Urothelium cell line (cell line): ENCODE data around the gene ZNF365.
"Not testable (repeated sequence)": the region's sequence is repeated elsewhere in the genome, so short reads cannot be mapped to it uniquely, and the experiment has no call there.

Source experiments
- DNase-seq: peaks from one replicate; pipeline ENCODE4 v3.0.0; 2011; ENCODE audit warnings: low spot score, mixed read lengths
- FAIRE-seq: peaks from 2 replicates; lab custom pipeline; 2011; peaks lifted over from hg19 to GRCh38; lab: Jason Lieb, UNC

The ZNF365 gene

GRCh38 chr10:62410528-62410927 lies 36.4 kb downstream of the ZNF365 start:
- not testable (repeated sequence) for DNase-seq, FAIRE-seq

DNA sequence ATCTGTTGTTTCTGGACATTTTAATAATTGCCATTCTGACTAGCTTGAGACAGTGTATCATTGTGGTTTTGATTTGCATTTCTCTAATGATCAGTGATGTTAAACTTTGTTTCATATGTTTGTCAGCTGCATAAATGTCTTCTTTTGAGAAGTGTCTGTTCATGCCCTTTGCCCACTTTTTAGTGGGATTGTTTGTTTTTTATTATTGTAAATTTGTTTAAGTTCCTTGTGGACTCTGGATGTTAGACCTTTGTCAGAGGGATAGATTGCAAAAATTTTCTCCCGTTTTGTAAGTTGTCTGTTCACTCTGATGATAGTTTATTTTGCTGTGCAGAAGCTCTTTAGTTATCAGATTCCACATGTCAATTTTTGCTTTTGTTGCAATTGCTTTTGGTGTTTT lies 36.8 kb downstream of the ZNF365 start:
- not testable (repeated sequence) for DNase-seq
- FAIRE-seq = peak; percentile 68

GRCh38 chr10:62413048-62413447 lies 38.9 kb downstream of the ZNF365 start:
- DNase-seq = no peak
- peak; percentile 35 for FAIRE-seq

DNA sequence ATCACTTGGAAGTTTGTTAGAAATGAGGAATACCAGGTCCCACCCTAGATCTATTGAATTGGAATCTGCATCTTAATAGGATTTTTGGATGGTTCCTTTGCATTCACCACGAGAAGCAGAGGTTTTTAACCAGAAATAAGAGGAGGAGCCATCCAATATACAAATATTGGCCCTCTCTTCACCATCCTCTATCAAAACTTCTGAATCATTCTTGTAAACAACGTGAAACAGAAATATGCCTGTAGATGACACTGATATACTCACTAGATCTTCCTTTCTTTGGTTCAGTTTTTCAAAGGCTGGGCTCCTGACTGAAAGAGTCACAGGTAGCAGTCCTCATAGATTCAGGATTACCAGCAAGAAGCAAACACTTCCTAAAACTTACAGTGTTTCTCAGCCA lies 39.5 kb downstream of the ZNF365 start:
- no peak for DNase-seq
- no peak for FAIRE-seq

DNA sequence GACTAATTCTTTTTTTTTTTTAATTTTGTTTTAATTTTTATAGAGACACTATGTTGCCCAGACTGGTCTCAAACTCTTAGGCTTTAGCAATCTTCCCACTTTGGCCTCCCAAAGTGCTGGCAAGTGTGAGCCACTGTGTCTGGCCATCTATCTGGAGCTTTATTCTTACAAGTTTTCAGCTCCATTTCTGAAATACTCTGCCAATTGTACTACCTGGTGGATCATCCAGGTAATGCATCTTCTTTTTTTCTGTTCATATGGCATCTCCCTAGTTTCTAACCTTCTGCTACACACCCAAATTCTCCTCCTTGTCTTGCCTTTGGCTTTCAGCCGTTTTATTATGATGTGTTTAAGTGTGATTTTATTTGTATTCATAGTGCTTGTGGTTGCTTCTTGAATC lies 40.2 kb downstream of the ZNF365 start:
- FAIRE-seq = no peak
- no peak for DNase-seq

GRCh38 chr10:62422068-62422590 lies 48.0 kb downstream of the ZNF365 start:
- DNase-seq (peak; percentile 37), FAIRE-seq (peak; percentile 85)

GRCh38 chr10:62424026-62424425 lies 49.9 kb downstream of the ZNF365 start:
- DNase-seq = no peak
- no peak for FAIRE-seq

- DNase-seq (peak; percentile 75), FAIRE-seq (peak; percentile 84)
Measured at GRCh38 chr10:62426086-62426485, 51.9 kb downstream of the ZNF365 start.

GRCh38 chr10:62426600-62426999 lies 52.4 kb downstream of the ZNF365 start:
- FAIRE-seq = no peak
- DNase-seq = no peak

GRCh38 chr10:62430881-62431280 lies 56.7 kb downstream of the ZNF365 start:
- no peak for FAIRE-seq
- no peak for DNase-seq

DNA sequence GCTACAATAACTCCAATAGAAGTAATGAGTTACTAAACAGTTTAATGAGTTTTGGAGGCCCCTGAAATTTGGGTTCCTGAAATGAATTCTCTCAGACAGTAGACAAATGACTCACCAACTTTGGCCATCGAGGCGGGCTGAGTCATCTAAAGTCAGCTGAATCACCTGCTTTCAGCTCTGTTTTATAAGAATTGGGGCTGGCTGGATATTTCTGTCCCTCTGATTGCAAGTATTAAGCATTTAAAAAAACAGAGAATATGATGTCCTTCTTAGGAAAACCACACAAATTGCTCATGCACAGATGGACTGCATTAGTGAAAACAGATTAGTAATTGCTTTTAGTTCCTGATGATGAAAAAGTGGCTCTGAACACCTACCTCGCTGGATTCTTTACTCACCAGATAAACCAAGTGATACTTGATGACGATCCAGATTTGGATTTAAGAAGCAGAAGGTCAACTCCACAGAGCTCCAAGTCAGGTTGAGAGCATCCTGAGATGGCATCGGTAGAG lies 59.1 kb downstream of the ZNF365 start:
- peak; percentile 91 for DNase-seq
- no peak for FAIRE-seq

- DNase-seq = no peak
- FAIRE-seq = no peak
Measured at GRCh38 chr10:62433901-62434300, 59.7 kb downstream of the ZNF365 start.

- FAIRE-seq = no peak
- DNase-seq = peak; percentile 53
Measured at GRCh38 chr10:62437696-62438095, 63.5 kb downstream of the ZNF365 start.

- no peak for FAIRE-seq
- no peak for DNase-seq
Measured at GRCh38 chr10:62442006-62442405, 67.8 kb downstream of the ZNF365 start.

- FAIRE-seq (no peak), DNase-seq (no peak)
Measured at GRCh38 chr10:62442894-62443669, 68.9 kb downstream of the ZNF365 start.

DNA sequence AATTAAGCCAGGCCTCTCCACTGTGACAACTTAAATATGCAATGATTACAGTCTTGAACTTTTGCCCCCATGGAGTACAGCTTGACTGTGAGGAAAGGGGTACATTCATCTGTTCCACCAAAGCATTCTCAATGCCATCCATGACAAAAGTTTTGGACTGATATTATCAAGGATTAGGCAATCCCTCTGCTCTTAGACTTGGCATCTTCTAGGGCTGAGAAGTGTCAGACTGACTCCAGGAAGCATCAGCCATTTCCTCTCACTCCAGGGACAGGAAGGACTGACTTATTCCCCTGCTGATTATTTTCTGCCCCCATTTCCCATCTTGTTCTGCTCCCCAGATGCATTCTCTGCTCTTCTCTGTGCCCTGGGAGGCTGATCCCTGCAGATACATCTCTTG lies 69.7 kb downstream of the ZNF365 start:
- FAIRE-seq = no peak
- DNase-seq = no peak

DNA sequence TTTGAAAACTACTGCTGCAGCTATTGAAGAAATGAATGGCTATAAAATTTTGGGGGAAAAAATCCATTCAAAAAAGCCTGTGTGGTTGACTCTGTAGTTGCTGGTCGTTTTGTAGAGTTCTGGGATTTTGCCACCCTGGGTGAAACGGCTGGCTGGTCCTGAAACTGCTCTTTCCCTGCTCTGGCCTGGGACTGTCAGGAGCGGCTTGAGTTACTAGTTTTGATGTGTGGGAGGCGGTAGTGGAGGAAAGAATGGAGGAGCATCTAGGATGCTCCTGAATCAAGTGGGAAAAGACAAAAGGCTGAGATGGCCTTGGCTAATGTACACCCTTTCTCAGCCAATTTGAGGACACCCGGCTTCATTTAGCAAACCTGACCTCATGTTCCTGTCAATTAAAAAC lies 72.5 kb downstream of the ZNF365 start:
- DNase-seq = no peak
- no peak for FAIRE-seq

DNA sequence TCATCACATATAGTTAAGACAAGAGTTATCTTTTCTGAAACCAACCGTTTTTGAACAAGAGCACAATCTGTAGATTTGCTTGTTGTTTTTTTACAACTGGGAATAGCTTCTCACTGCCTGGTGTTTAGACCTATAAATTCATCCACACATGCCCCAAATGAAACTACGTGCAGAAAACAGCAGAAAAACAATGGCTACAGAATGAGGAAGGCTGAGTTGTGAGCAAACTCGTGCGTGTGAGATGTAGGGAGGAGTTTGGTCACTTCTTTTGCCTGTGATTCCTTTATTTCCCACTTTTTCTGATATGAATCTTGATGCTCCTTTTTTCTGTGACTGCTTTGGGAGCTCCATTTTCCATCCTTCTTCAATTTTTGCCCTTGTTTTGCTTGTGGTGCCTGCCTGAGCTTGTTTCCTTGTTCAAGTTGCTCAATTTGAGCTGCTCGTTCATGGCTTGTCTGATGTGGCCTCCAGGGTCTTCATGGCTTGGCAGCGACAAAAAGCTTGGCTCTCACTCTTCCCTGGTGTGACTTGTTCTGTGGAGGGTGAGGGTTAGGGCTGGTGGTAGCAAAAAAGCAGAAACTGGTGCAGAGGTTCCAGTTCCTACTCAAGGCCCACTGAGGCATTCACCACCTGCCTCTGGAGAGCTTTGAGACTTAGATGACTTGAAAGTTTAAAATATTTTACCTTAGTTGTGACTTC lies 76.9 kb downstream of the ZNF365 start:
- peak; percentile 61 for FAIRE-seq

DNA sequence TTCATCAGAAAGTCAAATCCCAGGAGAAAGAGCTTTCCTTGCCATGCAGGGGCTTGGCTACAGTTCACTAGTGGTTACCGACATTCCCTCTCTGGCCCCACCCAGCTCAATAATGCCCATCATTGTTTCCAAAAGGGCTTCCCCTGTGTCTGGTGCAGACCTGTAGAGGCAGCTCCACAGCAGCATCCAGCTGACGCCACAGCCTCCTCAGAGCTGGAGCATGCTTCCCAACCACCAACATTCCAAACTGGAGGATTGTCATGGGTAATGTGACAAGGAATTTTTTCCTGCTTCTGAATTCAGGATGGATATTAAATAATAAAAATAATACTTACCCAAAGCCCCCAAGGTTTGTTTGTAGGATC lies 77.4 kb downstream of the ZNF365 start:
- DNase-seq (peak; percentile 81), FAIRE-seq (peak; percentile 74)

More for the DNA sequence above, 76.9 kb downstream of the ZNF365 start:
- DNase-seq = no peak
